Measurements from ENCODE around the gene INSR. TPM values are rescaled to one million over a fixed set of nuclear protein-coding genes. Genes with fewer than 3 reads are reported as not detected.

The INSR gene
- total and polyA plus RNA-seq, 10 of the 15 experiments (the other 5 are each of a cell fraction or from before 2014, with no cell fraction given) = 4.2 to 34.9 (median 13.6) TPM

- TF ChIP-seq, protein P1, sequence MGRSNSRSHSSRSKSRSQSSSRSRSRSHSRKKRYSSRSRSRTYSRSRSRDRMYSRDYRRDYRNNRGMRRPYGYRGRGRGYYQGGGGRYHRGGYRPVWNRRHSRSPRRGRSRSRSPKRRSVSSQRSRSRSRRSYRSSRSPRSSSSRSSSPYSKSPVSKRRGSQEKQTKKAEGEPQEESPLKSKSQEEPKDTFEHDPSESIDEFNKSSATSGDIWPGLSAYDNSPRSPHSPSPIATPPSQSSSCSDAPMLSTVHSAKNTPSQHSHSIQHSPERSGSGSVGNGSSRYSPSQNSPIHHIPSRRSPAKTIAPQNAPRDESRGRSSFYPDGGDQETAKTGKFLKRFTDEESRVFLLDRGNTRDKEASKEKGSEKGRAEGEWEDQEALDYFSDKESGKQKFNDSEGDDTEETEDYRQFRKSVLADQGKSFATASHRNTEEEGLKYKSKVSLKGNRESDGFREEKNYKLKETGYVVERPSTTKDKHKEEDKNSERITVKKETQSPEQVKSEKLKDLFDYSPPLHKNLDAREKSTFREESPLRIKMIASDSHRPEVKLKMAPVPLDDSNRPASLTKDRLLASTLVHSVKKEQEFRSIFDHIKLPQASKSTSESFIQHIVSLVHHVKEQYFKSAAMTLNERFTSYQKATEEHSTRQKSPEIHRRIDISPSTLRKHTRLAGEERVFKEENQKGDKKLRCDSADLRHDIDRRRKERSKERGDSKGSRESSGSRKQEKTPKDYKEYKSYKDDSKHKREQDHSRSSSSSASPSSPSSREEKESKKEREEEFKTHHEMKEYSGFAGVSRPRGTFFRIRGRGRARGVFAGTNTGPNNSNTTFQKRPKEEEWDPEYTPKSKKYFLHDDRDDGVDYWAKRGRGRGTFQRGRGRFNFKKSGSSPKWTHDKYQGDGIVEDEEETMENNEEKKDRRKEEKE (IDR thresholded peaks at IDR 0.05) = no peak
- TF ChIP-seq ZZZ3 (IDR thresholded peaks at IDR 0.05; ENCODE audit: control insufficient read depth, insufficient read length, low read depth) (no peak), SREBF1 (IDR thresholded peaks at IDR 0.05; ENCODE audit: low read length) (no peak), USF2 (IDR thresholded peaks at IDR 0.05; ENCODE audit: borderline replicate concordance, low read depth, low read length) (no peak), PAX8 (IDR thresholded peaks at IDR 0.05) (no peak), ZNF207 (IDR thresholded peaks at IDR 0.05; ENCODE audit: borderline replicate concordance) (no peak), TARDBP (IDR thresholded peaks at IDR 0.05; ENCODE audit: borderline replicate concordance) (no peak), ZNF687 (IDR thresholded peaks at IDR 0.05) (peak; percentile 85), KAT2A (conservative IDR thresholded peaks at IDR 0.05; ENCODE audit: control insufficient read depth, low read depth, low read length) (no peak), PRDM15 (CRISPR knock-in tag; IDR thresholded peaks at IDR 0.05) (no peak), PML (IDR thresholded peaks at IDR 0.05; ENCODE audit: low read length) (0 out of 2 replicates have a peak, but pooled peaks have one; percentile 53), POU2F2 (IDR thresholded peaks at IDR 0.05; ENCODE audit: borderline replicate concordance, low read depth, low read length) (peak; percentile 82; the same call in 2 of the 3 replicates)
- TF ChIP-seq, protein P2, sequence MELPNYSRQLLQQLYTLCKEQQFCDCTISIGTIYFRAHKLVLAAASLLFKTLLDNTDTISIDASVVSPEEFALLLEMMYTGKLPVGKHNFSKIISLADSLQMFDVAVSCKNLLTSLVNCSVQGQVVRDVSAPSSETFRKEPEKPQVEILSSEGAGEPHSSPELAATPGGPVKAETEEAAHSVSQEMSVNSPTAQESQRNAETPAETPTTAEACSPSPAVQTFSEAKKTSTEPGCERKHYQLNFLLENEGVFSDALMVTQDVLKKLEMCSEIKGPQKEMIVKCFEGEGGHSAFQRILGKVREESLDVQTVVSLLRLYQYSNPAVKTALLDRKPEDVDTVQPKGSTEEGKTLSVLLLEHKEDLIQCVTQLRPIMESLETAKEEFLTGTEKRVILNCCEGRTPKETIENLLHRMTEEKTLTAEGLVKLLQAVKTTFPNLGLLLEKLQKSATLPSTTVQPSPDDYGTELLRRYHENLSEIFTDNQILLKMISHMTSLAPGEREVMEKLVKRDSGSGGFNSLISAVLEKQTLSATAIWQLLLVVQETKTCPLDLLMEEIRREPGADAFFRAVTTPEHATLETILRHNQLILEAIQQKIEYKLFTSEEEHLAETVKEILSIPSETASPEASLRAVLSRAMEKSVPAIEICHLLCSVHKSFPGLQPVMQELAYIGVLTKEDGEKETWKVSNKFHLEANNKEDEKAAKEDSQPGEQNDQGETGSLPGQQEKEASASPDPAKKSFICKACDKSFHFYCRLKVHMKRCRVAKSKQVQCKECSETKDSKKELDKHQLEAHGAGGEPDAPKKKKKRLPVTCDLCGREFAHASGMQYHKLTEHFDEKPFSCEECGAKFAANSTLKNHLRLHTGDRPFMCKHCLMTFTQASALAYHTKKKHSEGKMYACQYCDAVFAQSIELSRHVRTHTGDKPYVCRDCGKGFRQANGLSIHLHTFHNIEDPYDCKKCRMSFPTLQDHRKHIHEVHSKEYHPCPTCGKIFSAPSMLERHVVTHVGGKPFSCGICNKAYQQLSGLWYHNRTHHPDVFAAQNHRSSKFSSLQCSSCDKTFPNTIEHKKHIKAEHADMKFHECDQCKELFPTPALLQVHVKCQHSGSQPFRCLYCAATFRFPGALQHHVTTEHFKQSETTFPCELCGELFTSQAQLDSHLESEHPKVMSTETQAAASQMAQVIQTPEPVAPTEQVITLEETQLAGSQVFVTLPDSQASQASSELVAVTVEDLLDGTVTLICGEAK (IDR thresholded peaks at IDR 0.05; ENCODE audit: borderline replicate concordance) = peak; percentile 88
These were observed 97.0 kb downstream of the INSR start (continued) for GRCh38 chr19:7197119-7197759.

Data from GM12878 (cell line).